ENCODE data around the gene KL.
A peak's percentile ranks its signal among the peaks of the same experiment; 100 is the strongest.

Gene KL

GRCh38 chr13:33016414-33017322, at the start of gene KL:
KL (plus strand) TSS chr13:33016423; CDS start chr13:33016441, 18 bp downstream.
- peak; percentile 60 for DNase-seq

GRCh38 chr13:32967584-32968182, 48.5 kb upstream of the KL start:
- DNase-seq: no peak

GRCh38 chr13:32968316-32968715, 47.9 kb upstream of the KL start:
- no peak for DNase-seq

- DNase-seq: no peak
Observed at GRCh38 chr13:32968793-32969192, 47.4 kb upstream of the KL start.

GRCh38 chr13:32969516-32969941, 46.7 kb upstream of the KL start:
- no peak for DNase-seq

- no peak for DNase-seq
Observed at GRCh38 chr13:32976056-32976805, 40.0 kb upstream of the KL start.

GRCh38 chr13:32976912-32977311, 39.3 kb upstream of the KL start:
- no peak for DNase-seq

GRCh38 chr13:32977321-32977720, 38.9 kb upstream of the KL start:
- DNase-seq: no peak

GRCh38 chr13:32978278-32978677, 37.9 kb upstream of the KL start:
- no peak for DNase-seq

- no peak for DNase-seq
Observed at GRCh38 chr13:32983058-32983457, 33.2 kb upstream of the KL start.

GRCh38 chr13:32984857-32985626, 31.2 kb upstream of the KL start:
- DNase-seq: no peak

GRCh38 chr13:32986552-32986951, 29.7 kb upstream of the KL start:
- no peak for DNase-seq

GRCh38 chr13:32987462-32987861, 28.8 kb upstream of the KL start:
- DNase-seq: no peak

- no peak for DNase-seq
Observed at GRCh38 chr13:32988608-32989289, 27.5 kb upstream of the KL start.

GRCh38 chr13:32989290-32989667, 26.9 kb upstream of the KL start:
- DNase-seq: no peak

GRCh38 chr13:32989942-32990341, 26.3 kb upstream of the KL start:
- DNase-seq: no peak

- no peak for DNase-seq
Observed at GRCh38 chr13:32993145-32993544, 23.1 kb upstream of the KL start.

- DNase-seq: no peak
Observed at GRCh38 chr13:32997399-32997798, 18.8 kb upstream of the KL start.

GRCh38 chr13:32998966-32999365, 17.3 kb upstream of the KL start:
- DNase-seq: no peak

- DNase-seq: no peak
Observed at GRCh38 chr13:33000365-33000764, 15.9 kb upstream of the KL start.

GRCh38 chr13:33003458-33004019, 12.7 kb upstream of the KL start:
- no peak for DNase-seq

- no peak for DNase-seq
Observed at GRCh38 chr13:33004511-33004910, 11.7 kb upstream of the KL start.
